ENCODE results near the gene ZMAT5. TPM values are rescaled to one million over a fixed set of nuclear protein-coding genes. Genes with fewer than 3 reads are reported as not detected.

ZMAT5 gene
- total RNA-seq, 1 experiment from 2014 or later: 24.2 TPM

DNA sequence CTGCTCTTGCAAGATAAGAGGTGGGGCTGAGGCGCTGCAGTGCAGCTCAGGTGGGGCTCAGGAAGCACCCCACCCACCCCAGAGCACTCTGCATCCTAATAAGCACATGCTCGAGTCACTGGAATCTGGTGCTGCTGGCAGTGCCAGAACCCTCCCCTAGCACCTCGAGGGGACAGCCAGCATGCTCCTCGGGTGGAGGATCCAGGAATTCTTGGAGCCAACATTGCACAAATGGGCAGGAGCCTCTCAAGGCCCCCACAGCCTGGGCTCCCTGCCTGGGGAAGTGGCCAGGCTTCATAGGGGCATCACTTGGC lies 74.5 kb downstream of the ZMAT5 start:
- CTCF ChIA-PET: no interaction called here
- H4K20me1 ChIP-seq (ENCODE audit: low read length): no peaks in the 10 kb centered on the region

DNA sequence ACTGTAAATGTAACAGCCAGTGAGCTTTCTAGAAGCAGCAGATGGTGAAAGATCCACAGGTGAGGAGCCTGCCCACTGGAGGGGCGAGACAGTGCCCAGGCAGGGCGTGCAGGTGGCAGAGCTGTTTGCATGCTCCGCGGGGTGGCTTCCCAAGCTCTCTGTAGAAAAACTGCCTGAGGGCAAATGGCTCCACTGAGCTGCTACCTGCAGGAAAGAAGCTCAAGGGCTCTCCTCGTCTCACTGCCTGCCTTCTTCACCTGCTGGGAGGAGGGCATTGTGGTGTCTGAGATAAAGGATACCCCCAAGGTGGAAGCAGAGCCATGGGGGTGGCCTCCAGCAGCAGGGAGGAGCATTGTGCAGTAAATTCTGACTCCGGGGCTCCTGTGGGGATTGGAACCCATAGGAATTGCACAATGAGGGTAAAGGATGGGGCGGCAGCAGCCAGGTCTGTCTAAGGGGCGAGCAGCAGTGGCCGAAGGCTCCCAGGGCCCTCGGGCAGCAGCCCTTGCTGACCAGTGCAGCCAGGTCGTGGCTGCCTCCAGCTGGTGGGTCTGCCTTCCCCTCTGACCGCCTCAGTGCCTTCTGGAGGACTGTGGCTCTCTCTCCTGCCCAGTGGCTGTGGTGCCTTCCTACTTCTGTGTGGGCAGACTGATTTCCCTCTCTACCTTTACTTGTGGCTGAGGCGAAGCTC lies 75.0 kb downstream of the ZMAT5 start:
- intact Hi-C loops (cut with micrococcal nuclease): no loop called here
- ChIA-PET CTCF (no interaction called here), POLR2A (ENCODE audit: unreplicated experiment) (interaction anchor here (0.5 kb wide), 1 partner anchor 517 kb away, joined by 3 read pairs; no protein-coding TSS in a partner anchor)
- H3K27me3 ChIP-seq (ENCODE audit: low read length): no peaks in the 10 kb centered on the region
- no peaks in the 10 kb centered on the region for H3K79me2 ChIP-seq (ENCODE audit: low read length)
- H3K9me3 ChIP-seq (ENCODE audit: low read length): no peaks in the 10 kb centered on the region
- no peak overlapping the region for H2AFZ ChIP-seq (ENCODE audit: low read length)
- no peak overlapping the region for H3K4me3 ChIP-seq (ENCODE audit: low read length)
- H3K36me3 ChIP-seq (ENCODE audit: low read depth, low read length): peaks cover 11% of the 10 kb centered on the region
- no peak overlapping the region for H3K4me2 ChIP-seq (ENCODE audit: low read length)
- H4K20me1 ChIP-seq (ENCODE audit: low read length): no peaks in the 10 kb centered on the region
- DNase-seq (no peak), ATAC-seq (no peak)
- no peaks in the 10 kb centered on the region for H3F3A ChIP-seq (ENCODE audit: low read length, unreplicated experiment)
- no TSS peak for BruUV-seq (replicated peaks)
- no peaks in the 10 kb centered on the region for H3K9me2 ChIP-seq (replicated peaks; ENCODE audit: low read length)
- no peak overlapping the region for H3K27ac ChIP-seq (ENCODE audit: low read length)
- H3K4me1 ChIP-seq (ENCODE audit: insufficient read depth, low read length): no peaks in the 10 kb centered on the region
- TF ChIP-seq EZH2 (IDR thresholded peaks at IDR 0.05; ENCODE audit: low read length, unreplicated experiment) (no peak), EZH2phosphoT487 (IDR thresholded peaks at IDR 0.05; ENCODE audit: borderline replicate concordance, low read length) (no peak)
- TF ChIP-seq, protein P1, sequence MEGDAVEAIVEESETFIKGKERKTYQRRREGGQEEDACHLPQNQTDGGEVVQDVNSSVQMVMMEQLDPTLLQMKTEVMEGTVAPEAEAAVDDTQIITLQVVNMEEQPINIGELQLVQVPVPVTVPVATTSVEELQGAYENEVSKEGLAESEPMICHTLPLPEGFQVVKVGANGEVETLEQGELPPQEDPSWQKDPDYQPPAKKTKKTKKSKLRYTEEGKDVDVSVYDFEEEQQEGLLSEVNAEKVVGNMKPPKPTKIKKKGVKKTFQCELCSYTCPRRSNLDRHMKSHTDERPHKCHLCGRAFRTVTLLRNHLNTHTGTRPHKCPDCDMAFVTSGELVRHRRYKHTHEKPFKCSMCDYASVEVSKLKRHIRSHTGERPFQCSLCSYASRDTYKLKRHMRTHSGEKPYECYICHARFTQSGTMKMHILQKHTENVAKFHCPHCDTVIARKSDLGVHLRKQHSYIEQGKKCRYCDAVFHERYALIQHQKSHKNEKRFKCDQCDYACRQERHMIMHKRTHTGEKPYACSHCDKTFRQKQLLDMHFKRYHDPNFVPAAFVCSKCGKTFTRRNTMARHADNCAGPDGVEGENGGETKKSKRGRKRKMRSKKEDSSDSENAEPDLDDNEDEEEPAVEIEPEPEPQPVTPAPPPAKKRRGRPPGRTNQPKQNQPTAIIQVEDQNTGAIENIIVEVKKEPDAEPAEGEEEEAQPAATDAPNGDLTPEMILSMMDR (conservative IDR thresholded peaks at IDR 0.05; ENCODE audit: low read depth, low read length): no peak
- no peak overlapping the region for H3K9ac ChIP-seq (ENCODE audit: low read length)

More for the DNA sequence above, 74.5 kb downstream of the ZMAT5 start:
- Histone ChIP-seq H2AFZ (ENCODE audit: low read length) (no peak overlapping the region), H3K27me3 (ENCODE audit: low read length) (no peaks in the 10 kb centered on the region), H3K9ac (ENCODE audit: low read length) (no peak overlapping the region), H3F3A (ENCODE audit: low read length, unreplicated experiment) (no peaks in the 10 kb centered on the region), H3K4me2 (ENCODE audit: low read length) (no peak overlapping the region), H3K9me3 (ENCODE audit: low read length) (no peaks in the 10 kb centered on the region), H3K27ac (ENCODE audit: low read length) (no peak overlapping the region), H3K4me1 (ENCODE audit: insufficient read depth, low read length) (no peaks in the 10 kb centered on the region), H3K36me3 (ENCODE audit: low read depth, low read length) (peaks cover 8% of the 10 kb centered on the region; the same call in 1 of the 2 replicates), H3K9me2 (replicated peaks; ENCODE audit: low read length) (no peaks in the 10 kb centered on the region), H3K4me3 (ENCODE audit: low read length) (no peak overlapping the region), H3K79me2 (ENCODE audit: low read length) (no peaks in the 10 kb centered on the region)
- DNase-seq (no peak), ATAC-seq (no peak)
- BruUV-seq (replicated peaks): no TSS peak
- TF ChIP-seq EZH2 (IDR thresholded peaks at IDR 0.05; ENCODE audit: low read length, unreplicated experiment): no peak
- TF ChIP-seq EZH2phosphoT487 (IDR thresholded peaks at IDR 0.05; ENCODE audit: borderline replicate concordance, low read length): no peak
- TF ChIP-seq, protein P1 (conservative IDR thresholded peaks at IDR 0.05; ENCODE audit: low read depth, low read length): no peak
- intact Hi-C loops (cut with micrococcal nuclease): no loop called here
- POLR2A ChIA-PET (ENCODE audit: unreplicated experiment): interaction anchor here (0.6 kb wide), 1 partner anchor 312 kb away, joined by 3 read pairs; no protein-coding TSS in a partner anchor

DNA sequence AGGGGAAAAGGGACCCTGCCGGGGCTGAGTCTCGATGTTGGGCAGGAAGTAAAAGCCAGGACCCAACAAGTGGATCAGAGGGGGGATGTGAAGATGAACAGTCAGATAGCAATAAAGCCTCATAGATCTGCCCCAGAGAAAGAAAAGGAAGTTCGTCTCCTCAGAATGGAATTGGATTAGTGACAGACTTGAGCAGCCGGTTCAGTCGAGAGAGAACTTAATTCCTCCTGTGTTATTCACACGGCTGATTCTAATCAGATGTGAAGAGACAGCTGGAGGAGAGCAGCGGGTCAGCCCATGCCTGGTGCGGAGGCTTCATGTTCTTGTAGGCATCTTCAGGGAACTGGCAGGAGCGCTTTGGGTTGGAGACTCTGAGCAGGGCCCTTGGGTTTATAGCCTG lies 76.3 kb downstream of the ZMAT5 start:
- H3F3A ChIP-seq (ENCODE audit: low read length, unreplicated experiment): no peaks in the 10 kb centered on the region
- ChIA-PET POLR2A (ENCODE audit: unreplicated experiment) (no interaction called here), CTCF (interaction anchor here (0.9 kb wide), 1 partner anchor 11 kb away, joined by 3 read pairs; no protein-coding TSS in a partner anchor)
- H4K20me1 ChIP-seq (ENCODE audit: low read length): no peaks in the 10 kb centered on the region
- intact Hi-C loops (cut with micrococcal nuclease): no loop called here
- H3K9ac ChIP-seq (ENCODE audit: low read length): no peak overlapping the region
- DNase-seq: no peak
- no peaks in the 10 kb centered on the region for H3K9me3 ChIP-seq (ENCODE audit: low read length)
- ATAC-seq: no peak
- no peak overlapping the region for H3K27ac ChIP-seq (ENCODE audit: low read length)
- BruUV-seq (replicated peaks): no TSS peak
- no peak overlapping the region for H3K4me3 ChIP-seq (ENCODE audit: low read length)
- no peak overlapping the region for H2AFZ ChIP-seq (ENCODE audit: low read length)
- TF ChIP-seq, protein P1 (conservative IDR thresholded peaks at IDR 0.05; ENCODE audit: low read depth, low read length): no peak
- no peak for TF ChIP-seq EZH2phosphoT487 (IDR thresholded peaks at IDR 0.05; ENCODE audit: borderline replicate concordance, low read length)
- no peak for TF ChIP-seq EZH2 (IDR thresholded peaks at IDR 0.05; ENCODE audit: low read length, unreplicated experiment)
- H3K27me3 ChIP-seq (ENCODE audit: low read length): no peaks in the 10 kb centered on the region
- H3K79me2 ChIP-seq (ENCODE audit: low read length): no peaks in the 10 kb centered on the region
- H3K4me1 ChIP-seq (ENCODE audit: insufficient read depth, low read length): no peaks in the 10 kb centered on the region
- H3K9me2 ChIP-seq (replicated peaks; ENCODE audit: low read length): no peaks in the 10 kb centered on the region
- no peak overlapping the region for H3K4me2 ChIP-seq (ENCODE audit: low read length)
- H3K36me3 ChIP-seq (ENCODE audit: low read depth, low read length): peaks cover 14% of the 10 kb centered on the region

Data from PC-3 (cell line).